ENCODE measurements around the gene SLC39A1.

Gene SLC39A1

GRCh38 chr1:153977250-153978240 is 14.2 kb upstream of the SLC39A1 start, which contains the start of gene JTB:
Gene JTB, minus strand, starts transcription at chr1:153977674. Its CDS starts 422 bp downstream, at chr1:153977252.
- DNase-seq (ENCODE audit: low spot score), result peak; percentile 86

- no peak for DNase-seq (ENCODE audit: low spot score)
Observed at GRCh38 chr1:153976819-153977249, 13.5 kb upstream of the SLC39A1 start.

- no peak for DNase-seq (ENCODE audit: low spot score)
Observed at GRCh38 chr1:153973525-153973924, 10.2 kb upstream of the SLC39A1 start.

- DNase-seq (ENCODE audit: low spot score), result no peak
Observed at GRCh38 chr1:153973071-153973470, 9.7 kb upstream of the SLC39A1 start.

GRCh38 chr1:153970346-153970745 is 7.0 kb upstream of the SLC39A1 start:
- no peak for DNase-seq (ENCODE audit: low spot score)

GRCh38 chr1:153968972-153969371 is 5.6 kb upstream of the SLC39A1 start:
- DNase-seq (ENCODE audit: low spot score), result no peak

GRCh38 chr1:153968408-153968807 is 5.1 kb upstream of the SLC39A1 start:
- no peak for DNase-seq (ENCODE audit: low spot score)

- DNase-seq (ENCODE audit: low spot score), result no peak
Observed at GRCh38 chr1:153968000-153968363, 4.6 kb upstream of the SLC39A1 start.

- DNase-seq (ENCODE audit: low spot score), result peak; percentile 99
Observed at GRCh38 chr1:153967107-153967999, 4.0 kb upstream of the SLC39A1 start, which contains the start of gene CREB3L4. Gene CREB3L4, plus strand, starts transcription at chr1:153967902. Its CDS starts 624 bp downstream, at chr1:153968526.

- DNase-seq (ENCODE audit: low spot score), result no peak
Observed at GRCh38 chr1:153963850-153964331, 554 bp upstream of the SLC39A1 start.

- peak; percentile 37 for DNase-seq (ENCODE audit: low spot score)
Observed at GRCh38 chr1:153962088-153963029, 978 bp downstream of the SLC39A1 start.

- no peak for DNase-seq (ENCODE audit: low spot score)
Observed at GRCh38 chr1:153961421-153961820, 1.9 kb downstream of the SLC39A1 start.

- no peak for DNase-seq (ENCODE audit: low spot score)
Observed at GRCh38 chr1:153960206-153960605, 3.1 kb downstream of the SLC39A1 start.

GRCh38 chr1:153959454-153959853 is 3.9 kb downstream of the SLC39A1 start:
- peak; percentile 39 for DNase-seq (ENCODE audit: low spot score)

- DNase-seq (ENCODE audit: low spot score), result no peak
Observed at GRCh38 chr1:153958961-153959260, 4.4 kb downstream of the SLC39A1 start.

- peak; percentile 99 for DNase-seq (ENCODE audit: low spot score)
Observed at GRCh38 chr1:153958111-153958960, 5.0 kb downstream of the SLC39A1 start, which contains the start of gene CRTC2. Gene CRTC2, minus strand, starts transcription at chr1:153958612. Its CDS starts 115 bp downstream, at chr1:153958497.

- DNase-seq (ENCODE audit: low spot score), result no peak
Observed at GRCh38 chr1:153957744-153958110, 5.6 kb downstream of the SLC39A1 start.

- no peak for DNase-seq (ENCODE audit: low spot score)
Observed at GRCh38 chr1:153956997-153957715, 6.2 kb downstream of the SLC39A1 start.

- DNase-seq (ENCODE audit: low spot score), result no peak
Observed at GRCh38 chr1:153954826-153955225, 8.5 kb downstream of the SLC39A1 start.

All from pons (tissue), 1 donor.